MM.1S (cell line): ENCODE data around the gene TCF7L2.

Experiments used
- DNase-seq: peaks from one replicate; pipeline ENCODE4 v3.0.0-alpha.2; 2015
- H2AFZ ChIP-seq: fragments of 300-600 bp; sonication (generic); 2 replicates; pipeline ENCODE4 v1.6.0; 2016; ENCODE audit warnings: antibody characterized with exemption, low read length
- H3F3A ChIP-seq: fragments of 300-600 bp; sonication (generic); 2 replicates; pipeline ENCODE4 v1.6.1; 2016; ENCODE audit warnings: mild to moderate bottlenecking, antibody characterized with exemption, low read length, moderate library complexity, mixed read lengths; ENCODE audit not compliant: insufficient read depth
- H3K27ac ChIP-seq: fragments of 300-600 bp; sonication (generic); 2 replicates; pipeline ENCODE4 v1.5.1; 2016; ENCODE audit warnings: mild to moderate bottlenecking, low read length
- H3K27me3 ChIP-seq: fragments of 300-600 bp; sonication (generic); replicated peaks from 2 replicates; pipeline ENCODE4 v1.6.0; 2016; ENCODE audit warnings: low read length; ENCODE audit not compliant: insufficient read depth
- H3K36me3 ChIP-seq: fragments of 300-600 bp; sonication (generic); replicated peaks from 2 replicates; pipeline ENCODE4 v1.6.1; 2016; ENCODE audit warnings: mild to moderate bottlenecking, low read length, mixed read lengths; ENCODE audit not compliant: insufficient read depth
- H3K4me1 ChIP-seq: fragments of 300-600 bp; sonication (generic); 2 replicates; pipeline ENCODE4 v1.6.1; 2016; ENCODE audit warnings: low read length, mixed read lengths
- H3K4me2 ChIP-seq: fragments of 300-600 bp; sonication (generic); 2 replicates; pipeline ENCODE4 v1.6.0; 2016; ENCODE audit warnings: low read depth, low read length
- H3K4me3 ChIP-seq: fragments of 300-600 bp; sonication (generic); 2 replicates; pipeline ENCODE4 v1.5.1; 2016; ENCODE audit warnings: low read length, mixed read lengths
- H3K79me2 ChIP-seq: fragments of 300-600 bp; sonication (generic); 2 replicates; pipeline ENCODE4 v1.6.1; 2016; ENCODE audit warnings: mixed run types, low read length, mixed read lengths
- H3K9ac ChIP-seq: fragments of 300-600 bp; sonication (generic); 2 replicates; pipeline ENCODE4 v1.6.1; 2016; ENCODE audit warnings: low read length, mixed read lengths
- H3K9me2 ChIP-seq: fragments of 300-600 bp; sonication (generic); replicated peaks from 2 replicates; pipeline ENCODE4 v1.6.1; 2016; ENCODE audit warnings: mild to moderate bottlenecking, low read length, mixed read lengths; ENCODE audit not compliant: insufficient read depth
- H3K9me3 ChIP-seq: fragments of 300-600 bp; sonication (generic); replicated peaks from 2 replicates; pipeline ENCODE4 v1.6.1; 2016; ENCODE audit warnings: mild to moderate bottlenecking, low read length, mixed read lengths; ENCODE audit not compliant: insufficient read depth
- H4K20me1 ChIP-seq: fragments of 300-600 bp; sonication (generic); 2 replicates; pipeline ENCODE4 v1.6.1; 2016; ENCODE audit warnings: mild to moderate bottlenecking, low read length, moderate library complexity, mixed read lengths; ENCODE audit not compliant: insufficient read depth
- EZH2 ChIP-seq: fragments of 300-600 bp; sonication (generic); optimal IDR thresholded peaks from 2 replicates; pipeline ENCODE3; 2017; ENCODE audit warnings: low read depth, mild to moderate bottlenecking, antibody characterized with exemption, low read length, mixed read lengths
- EZH2phosphoT487 ChIP-seq: fragments of 300-600 bp; sonication (generic); IDR thresholded peaks from 2 replicates; pipeline ENCODE4 v1.6.1; 2018; ENCODE audit warnings: antibody characterized with exemption, low read length
- TF ChIP-seq, protein P1 (sequence below): fragments of 300-600 bp; sonication (generic); IDR thresholded peaks from 2 replicates; pipeline ENCODE4 v1.5.1; 2016; ENCODE audit warnings: antibody characterized with exemption, low read length, mixed read lengths

The TCF7L2 gene

GRCh38 chr10:112948196-112948595 is 1.9 kb upstream of the TCF7L2 start:
- Histone ChIP-seq H3K9ac (no peak overlapping the region), H3K36me3 (no peaks in the 10 kb centered on the region), H3K27me3 (peaks cover 51% of the 10 kb centered on the region), H3K4me1 (no peaks in the 10 kb centered on the region), H3K4me3 (no peak overlapping the region), H3K27ac (no peak overlapping the region), H3F3A (no peaks in the 10 kb centered on the region), H3K4me2 (no peak overlapping the region), H2AFZ (no peak overlapping the region), H4K20me1 (no peaks in the 10 kb centered on the region), H3K9me2 (no peaks in the 10 kb centered on the region), H3K9me3 (no peaks in the 10 kb centered on the region), H3K79me2 (no peaks in the 10 kb centered on the region)
- TF ChIP-seq EZH2 = no peak
- TF ChIP-seq, protein P1, sequence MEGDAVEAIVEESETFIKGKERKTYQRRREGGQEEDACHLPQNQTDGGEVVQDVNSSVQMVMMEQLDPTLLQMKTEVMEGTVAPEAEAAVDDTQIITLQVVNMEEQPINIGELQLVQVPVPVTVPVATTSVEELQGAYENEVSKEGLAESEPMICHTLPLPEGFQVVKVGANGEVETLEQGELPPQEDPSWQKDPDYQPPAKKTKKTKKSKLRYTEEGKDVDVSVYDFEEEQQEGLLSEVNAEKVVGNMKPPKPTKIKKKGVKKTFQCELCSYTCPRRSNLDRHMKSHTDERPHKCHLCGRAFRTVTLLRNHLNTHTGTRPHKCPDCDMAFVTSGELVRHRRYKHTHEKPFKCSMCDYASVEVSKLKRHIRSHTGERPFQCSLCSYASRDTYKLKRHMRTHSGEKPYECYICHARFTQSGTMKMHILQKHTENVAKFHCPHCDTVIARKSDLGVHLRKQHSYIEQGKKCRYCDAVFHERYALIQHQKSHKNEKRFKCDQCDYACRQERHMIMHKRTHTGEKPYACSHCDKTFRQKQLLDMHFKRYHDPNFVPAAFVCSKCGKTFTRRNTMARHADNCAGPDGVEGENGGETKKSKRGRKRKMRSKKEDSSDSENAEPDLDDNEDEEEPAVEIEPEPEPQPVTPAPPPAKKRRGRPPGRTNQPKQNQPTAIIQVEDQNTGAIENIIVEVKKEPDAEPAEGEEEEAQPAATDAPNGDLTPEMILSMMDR = no peak
- TF ChIP-seq EZH2phosphoT487 = no peak
- DNase-seq = no peak

DNA sequence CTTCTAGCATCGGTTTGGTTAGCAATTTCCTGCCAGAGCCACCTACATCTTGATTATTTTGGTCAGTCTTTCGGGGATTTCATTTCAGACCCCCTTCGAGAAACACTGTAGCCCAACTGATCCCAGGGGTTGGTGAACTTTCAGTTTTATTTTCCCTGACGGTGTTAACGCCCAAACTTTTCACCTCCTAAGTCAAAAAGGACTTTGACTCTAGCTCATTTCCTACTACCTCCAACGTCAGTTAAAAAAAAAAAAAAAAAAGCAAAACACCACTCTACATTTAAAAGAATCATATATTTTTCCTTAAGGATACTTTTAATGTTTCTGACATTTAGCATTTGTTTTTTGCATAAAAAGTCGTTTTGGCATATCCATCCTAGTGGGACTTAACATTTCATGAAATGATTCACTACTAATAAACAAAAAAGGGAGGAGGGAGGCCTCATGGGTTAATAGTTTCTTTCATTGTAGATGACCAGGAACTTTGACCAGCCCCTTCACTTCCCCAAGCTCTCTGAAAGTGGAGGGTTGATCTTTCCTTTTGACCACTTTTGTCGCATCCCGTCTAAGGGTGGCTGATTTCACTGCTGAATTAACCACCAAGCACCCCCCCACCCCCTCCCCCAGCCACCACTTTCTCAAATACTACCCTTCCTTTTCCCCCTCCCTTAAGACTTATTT is 764 bp upstream of the TCF7L2 start:
- no peaks in the 10 kb centered on the region for H3K9me3 ChIP-seq
- H3K4me2 ChIP-seq = peak overlapping the region; percentile 47; the same call in 1 of the 2 replicates
- no peaks in the 10 kb centered on the region for H3F3A ChIP-seq
- H4K20me1 ChIP-seq = no peaks in the 10 kb centered on the region
- no peak for DNase-seq
- H3K9ac ChIP-seq = no peak overlapping the region
- H3K27ac ChIP-seq = no peak overlapping the region
- no peaks in the 10 kb centered on the region for H3K79me2 ChIP-seq
- H3K4me1 ChIP-seq = no peaks in the 10 kb centered on the region
- H2AFZ ChIP-seq = no peak overlapping the region
- H3K9me2 ChIP-seq = no peaks in the 10 kb centered on the region
- TF ChIP-seq EZH2phosphoT487 (no peak), EZH2 (no peak)
- TF ChIP-seq, protein P1 = no peak
- H3K36me3 ChIP-seq = no peaks in the 10 kb centered on the region
- H3K4me3 ChIP-seq = no peak overlapping the region
- peaks cover 62% of the 10 kb centered on the region for H3K27me3 ChIP-seq

- no peak overlapping the region for H3K27ac ChIP-seq
- no peak overlapping the region for H2AFZ ChIP-seq
Observed at GRCh38 chr10:112950714-112951358, 789 bp downstream of the TCF7L2 start.

More at GRCh38 chr10:112950714-112951358, 789 bp downstream of the TCF7L2 start:
- peak; percentile 18 for DNase-seq
- Histone ChIP-seq H3K4me1 (no peaks in the 10 kb centered on the region), H4K20me1 (no peaks in the 10 kb centered on the region), H3K79me2 (no peaks in the 10 kb centered on the region), H3K4me3 (peak overlapping the region; percentile 62), H3F3A (no peaks in the 10 kb centered on the region), H3K9ac (no peak overlapping the region), H3K27me3 (peaks cover 68% of the 10 kb centered on the region), H3K9me3 (no peaks in the 10 kb centered on the region), H3K9me2 (no peaks in the 10 kb centered on the region), H3K4me2 (peak overlapping the region; percentile 83), H3K36me3 (no peaks in the 10 kb centered on the region)
- TF ChIP-seq EZH2phosphoT487 (no peak), EZH2 (peak; percentile 83)
- TF ChIP-seq, protein P1 = no peak
